GM21786 (cell line): ENCODE results near the gene NFIC.
"Not testable (repeated sequence)": the region's sequence is repeated elsewhere in the genome, so short reads cannot be mapped to it uniquely, and the experiment has no call there.

Source experiments
- ATAC-seq: cut with Tn5 transposase; IDR thresholded peaks from one replicate; pipeline ENCODE4 v1.9.1; 2021; ENCODE audit not compliant: unreplicated experiment

NFIC gene

DNA sequence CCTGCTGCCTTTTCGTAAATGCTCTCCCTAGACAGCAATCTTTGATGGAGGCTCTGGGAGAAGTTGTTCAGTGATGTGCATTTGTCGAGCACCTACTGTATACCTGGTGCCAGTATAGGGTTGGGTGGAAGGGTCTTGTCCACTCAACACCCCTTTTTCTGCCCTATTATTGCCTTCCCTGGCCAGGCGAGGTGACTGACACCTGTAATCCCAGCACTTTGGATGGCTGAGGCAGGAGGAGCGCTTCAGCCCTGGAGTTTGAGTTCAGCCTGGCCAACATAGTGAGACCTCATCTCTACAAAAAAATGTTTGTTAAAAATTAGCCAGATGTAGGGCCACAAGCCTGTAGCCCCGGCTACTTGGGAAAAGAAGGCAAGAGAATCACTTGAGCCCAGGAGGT lies 49.3 kb downstream of the NFIC start:
- ATAC-seq = no peak

DNA sequence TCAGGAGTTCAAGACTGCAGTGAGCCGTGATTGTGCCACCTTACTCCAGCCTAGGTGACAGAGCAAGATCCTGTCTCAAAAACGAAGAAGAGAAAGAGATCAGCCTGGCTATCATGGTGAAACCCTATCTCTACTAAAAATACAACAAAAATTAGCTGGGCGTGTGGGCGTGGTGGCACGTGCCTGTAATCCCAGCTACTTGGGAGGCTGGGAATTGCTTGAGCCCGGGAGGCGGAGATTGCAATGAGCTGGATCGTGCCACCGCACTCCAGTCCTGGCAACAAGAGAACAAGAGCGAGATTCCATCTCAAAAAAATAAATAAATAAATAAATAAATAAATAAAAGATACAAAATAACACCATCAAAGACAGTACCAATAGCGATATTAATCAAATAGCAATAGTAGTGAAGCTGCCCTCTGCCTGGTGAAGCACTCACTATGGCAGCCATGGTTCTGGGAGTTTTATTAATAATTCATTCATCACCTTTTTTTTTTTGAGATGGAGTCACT lies 53.9 kb downstream of the NFIC start:
- ATAC-seq = no peak

DNA sequence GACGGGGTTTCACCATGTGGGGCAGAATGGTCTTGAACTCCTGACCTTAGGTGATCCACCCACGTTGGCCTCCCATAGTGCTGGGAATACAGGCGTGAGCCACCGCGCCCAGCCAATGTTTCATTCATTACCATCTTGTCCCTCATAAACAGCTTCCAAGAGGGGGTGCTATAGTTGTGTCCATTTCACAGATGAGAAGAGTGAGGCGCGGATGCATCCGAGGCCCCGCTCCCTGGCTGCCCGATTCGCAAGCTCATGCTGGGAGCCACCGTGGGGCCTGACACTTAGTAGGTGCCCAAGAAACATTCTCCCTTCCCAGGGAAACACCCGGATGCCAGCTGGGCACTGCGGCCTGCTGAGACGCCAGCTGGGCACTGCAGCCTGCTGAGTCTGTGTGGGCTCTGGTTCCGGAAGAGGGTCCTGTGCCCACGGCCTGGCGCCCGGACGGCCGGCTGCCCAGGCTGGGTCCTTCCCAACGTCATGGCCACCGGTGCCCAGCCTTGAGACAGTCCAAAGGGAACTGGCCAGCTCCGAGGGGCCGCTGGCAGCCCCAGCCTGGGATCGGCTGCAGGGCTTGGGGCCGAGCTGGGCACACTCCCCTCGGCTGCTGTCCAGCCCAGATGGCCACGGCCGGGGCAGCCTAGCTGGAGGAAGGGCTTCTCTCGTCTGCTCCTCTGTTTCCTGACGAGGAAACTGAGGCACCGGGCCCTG lies 54.7 kb downstream of the NFIC start:
- ATAC-seq = no peak

DNA sequence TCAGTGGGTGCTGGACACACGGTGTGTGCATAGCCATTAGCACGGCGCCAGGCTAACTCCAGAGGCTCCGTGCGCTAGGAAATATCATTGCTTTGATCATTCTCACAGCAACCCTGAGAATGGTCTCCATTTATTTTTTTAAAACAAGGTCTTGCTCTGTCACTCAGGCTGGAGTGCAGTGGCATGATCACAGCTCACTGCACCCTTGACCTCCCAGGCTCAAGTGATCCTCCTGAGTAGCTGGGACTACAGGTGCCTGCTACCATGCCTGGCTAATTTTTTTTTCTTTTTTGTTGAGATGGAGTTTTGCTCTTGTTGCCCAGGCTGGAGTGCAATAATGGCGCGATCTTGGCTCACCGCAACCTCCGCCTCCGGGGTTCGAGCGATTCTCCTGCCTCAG lies 55.3 kb downstream of the NFIC start:
- not testable (repeated sequence) for ATAC-seq

DNA sequence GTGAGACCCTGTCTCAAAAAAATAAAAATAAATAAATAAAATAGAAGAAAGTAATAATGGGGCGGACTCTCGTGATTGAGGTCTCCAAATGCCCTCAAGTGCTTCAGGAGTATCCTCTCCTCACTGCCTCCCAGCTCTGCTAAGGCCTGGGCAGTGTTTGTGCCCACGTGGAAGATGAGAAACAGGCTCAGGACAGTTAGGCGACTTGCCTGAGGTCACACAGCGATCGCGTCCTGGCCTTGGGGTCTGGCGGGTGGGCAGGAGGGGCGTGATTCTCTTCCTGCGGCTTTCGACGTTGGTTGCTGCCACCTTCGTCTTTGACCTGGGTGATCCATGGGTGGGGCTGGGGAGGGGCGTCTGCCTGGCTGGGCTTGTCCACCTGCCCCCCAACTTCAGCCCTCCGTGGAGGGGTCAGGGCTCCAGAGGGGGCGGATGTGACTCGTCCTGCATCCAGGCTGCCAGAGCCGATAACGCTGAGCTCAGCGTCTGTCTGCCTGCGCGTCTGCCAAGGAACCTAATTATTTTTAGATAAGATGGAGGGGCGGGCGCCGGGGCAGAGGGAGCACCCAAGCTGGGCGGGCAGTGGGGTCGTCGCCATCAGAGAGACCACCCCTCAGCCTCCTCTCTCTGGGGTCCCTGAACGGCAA lies 56.9 kb downstream of the NFIC start:
- no peak for ATAC-seq

DNA sequence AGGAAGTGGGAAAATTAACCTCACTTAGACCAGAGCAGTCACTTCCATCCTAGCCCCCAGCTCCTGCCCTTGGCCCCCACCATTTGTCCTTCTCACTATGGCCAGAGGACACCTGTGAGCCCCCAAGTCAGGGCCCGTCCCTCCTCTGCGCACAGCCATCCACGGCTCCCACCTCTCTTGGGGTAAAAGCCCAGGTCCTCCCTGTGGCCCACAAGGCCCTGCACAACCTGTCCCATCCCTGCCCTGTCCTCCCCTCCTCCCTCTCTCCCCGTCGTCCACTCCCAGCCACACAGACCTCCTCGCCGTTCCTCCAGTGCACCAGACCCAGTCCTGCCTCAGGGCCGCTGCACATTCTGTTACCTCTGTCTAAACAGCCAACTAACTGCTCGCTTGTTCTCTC lies 60.0 kb downstream of the NFIC start:
- no peak for ATAC-seq

DNA sequence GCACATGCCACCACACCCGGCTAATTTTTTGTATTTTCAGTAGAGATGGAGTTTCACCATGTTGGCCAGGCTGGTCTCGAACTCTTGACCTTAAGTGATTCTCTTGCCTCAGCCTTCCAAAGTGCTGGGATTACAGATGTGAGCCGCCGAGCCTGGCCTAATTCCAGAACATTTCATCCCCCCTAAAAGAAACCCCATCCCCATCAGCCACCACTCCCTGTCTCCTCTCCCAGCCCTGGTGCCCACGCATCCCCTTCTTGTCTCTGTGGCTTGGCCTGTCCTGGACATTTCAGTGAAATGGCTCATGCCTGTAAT lies 63.9 kb downstream of the NFIC start:
- not testable (repeated sequence) for ATAC-seq

DNA sequence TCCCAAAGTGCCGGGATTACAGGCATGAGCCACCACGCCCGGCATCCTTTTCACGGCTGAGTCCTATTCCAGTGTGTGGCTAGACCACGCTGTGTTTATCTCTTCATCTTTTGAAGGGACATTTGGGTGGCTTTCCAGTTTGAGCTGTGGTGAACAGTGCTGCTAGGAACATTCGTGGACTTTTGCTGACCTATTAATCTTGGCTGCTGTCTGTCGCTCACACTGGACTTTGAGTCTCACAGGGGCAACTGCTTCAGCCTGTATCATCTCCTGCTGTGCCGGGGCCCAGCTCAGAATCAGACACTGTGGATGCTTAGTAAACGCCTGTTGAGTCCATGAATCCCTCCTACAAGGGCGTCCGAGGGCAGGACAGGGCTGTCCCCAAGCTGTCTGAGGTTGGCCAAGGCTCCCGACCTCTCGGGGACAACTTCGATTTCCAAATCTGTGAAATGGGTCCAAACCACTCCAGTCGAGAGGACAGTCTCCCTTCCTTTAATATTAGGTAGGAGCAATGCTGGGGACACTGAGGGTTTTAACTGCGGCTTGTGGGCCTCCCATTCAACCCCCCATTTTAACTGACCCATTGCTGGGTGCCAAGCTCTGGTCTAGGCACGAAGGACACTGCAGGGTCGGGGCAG lies 65.5 kb downstream of the NFIC start:
- no peak for ATAC-seq

DNA sequence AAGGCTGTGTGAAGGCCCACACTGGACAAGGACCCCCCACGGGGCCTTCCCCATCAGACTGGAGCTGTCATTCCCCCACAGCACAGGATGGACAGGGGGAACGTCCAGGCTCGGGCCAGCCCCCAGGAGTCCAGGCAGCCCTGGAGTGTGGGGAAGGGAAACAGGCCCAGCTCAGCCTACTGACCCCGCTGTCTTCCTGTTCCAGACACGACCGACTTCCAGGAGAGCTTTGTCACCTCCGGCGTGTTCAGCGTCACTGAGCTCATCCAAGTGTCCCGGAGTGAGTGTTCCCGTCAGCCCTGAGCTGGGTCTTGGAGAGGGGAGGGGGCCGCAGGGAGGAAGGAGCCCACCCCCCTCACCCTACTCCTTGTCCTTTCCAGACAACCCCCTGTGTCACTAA lies 66.9 kb downstream of the NFIC start:
- ATAC-seq = no peak

DNA sequence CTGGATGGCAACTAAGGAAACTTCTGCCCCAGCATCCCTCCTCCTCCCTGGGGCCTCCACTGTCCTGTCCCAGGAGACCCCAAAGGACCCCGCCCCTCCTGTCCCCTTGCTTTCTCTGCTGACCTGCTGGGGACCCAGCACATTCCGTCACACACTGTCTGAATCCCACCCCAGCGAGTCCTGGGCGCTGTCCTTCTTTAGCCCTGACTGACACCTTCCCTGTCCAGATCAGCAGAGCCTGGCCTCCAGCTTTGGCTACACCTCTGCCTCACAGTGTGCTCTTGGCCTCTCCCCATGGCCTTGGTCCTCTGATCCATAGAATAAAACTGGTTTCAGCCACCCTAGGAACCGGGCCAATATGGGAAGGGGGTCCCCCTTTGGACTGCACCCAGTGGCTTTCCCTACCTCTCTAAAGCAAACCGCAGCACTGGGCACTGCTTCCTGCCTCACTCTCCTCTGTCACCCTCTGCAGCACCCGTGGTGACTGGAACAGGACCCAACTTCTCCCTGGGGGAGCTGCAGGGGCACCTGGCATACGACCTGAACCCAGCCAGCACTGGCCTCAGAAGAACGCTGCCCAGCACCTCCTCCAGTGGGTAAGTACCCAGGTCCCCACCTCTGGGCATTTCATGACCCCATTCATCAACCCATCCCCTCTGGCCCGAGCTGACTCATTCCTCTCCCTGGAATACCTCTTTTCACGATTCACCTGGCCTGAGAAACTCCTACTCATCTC lies 67.6 kb downstream of the NFIC start:
- ATAC-seq = no peak

DNA sequence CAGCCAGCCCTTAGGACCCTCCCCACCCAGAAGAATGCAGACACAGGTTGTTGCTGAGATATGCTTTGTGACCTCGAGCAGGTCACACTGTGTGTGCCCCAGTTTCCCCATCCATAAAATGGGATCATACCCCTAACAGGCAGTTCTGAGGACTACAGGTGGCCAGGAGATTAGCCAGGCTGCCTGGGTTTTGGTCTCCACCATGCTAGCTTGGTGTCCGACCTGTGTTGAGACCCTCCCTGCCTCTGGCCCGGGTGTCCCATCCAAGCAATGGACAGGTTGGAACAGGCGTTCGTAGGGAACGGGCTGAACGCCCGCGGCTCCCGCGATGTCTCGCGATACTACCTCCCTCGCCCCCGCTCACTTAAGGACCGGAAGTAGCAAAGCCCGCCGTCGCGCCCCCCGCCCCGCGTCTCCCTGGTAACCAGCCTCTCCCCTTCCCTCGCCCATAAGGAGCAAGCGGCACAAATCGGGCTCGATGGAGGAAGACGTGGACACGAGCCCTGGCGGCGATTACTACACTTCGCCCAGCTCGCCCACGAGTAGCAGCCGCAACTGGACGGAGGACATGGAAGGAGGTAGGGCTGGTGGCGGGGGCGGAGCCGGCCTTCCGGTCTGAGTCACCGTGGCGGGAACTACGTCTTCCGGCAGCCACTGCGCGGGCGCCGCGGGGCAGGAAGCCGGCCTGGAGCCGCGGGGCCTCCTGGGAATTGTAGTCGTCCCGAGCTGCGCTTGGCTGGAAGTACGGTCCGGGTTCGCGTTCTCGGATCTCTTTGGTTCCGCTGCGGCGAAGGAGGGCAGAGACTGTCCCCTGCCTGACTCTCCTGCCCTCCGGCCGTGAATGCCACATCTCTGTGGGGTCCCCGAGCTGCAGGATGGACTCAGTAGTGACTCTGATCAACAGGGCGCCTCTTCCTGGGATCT lies 68.5 kb downstream of the NFIC start:
- ATAC-seq = peak; percentile 89

DNA sequence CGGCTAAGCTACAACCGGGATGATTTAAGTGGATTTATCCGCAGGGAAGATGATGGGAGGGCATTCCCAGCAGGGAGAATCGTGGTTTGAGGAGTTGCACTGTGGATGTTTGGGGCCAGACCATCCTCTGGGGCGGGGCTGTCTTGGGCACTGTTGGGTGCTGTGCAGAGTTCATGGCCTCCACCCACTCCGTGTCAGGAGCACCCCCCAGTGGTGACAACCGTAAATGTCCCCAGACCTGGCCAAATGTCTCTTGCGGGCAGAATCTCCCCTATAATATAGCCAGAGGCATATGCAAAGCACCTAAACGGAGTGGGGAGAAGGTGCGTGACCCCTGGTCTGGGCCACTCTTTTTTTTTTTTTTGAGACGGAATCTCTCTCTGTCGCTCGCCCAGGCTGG lies 73.7 kb downstream of the NFIC start:
- ATAC-seq = no peak

DNA sequence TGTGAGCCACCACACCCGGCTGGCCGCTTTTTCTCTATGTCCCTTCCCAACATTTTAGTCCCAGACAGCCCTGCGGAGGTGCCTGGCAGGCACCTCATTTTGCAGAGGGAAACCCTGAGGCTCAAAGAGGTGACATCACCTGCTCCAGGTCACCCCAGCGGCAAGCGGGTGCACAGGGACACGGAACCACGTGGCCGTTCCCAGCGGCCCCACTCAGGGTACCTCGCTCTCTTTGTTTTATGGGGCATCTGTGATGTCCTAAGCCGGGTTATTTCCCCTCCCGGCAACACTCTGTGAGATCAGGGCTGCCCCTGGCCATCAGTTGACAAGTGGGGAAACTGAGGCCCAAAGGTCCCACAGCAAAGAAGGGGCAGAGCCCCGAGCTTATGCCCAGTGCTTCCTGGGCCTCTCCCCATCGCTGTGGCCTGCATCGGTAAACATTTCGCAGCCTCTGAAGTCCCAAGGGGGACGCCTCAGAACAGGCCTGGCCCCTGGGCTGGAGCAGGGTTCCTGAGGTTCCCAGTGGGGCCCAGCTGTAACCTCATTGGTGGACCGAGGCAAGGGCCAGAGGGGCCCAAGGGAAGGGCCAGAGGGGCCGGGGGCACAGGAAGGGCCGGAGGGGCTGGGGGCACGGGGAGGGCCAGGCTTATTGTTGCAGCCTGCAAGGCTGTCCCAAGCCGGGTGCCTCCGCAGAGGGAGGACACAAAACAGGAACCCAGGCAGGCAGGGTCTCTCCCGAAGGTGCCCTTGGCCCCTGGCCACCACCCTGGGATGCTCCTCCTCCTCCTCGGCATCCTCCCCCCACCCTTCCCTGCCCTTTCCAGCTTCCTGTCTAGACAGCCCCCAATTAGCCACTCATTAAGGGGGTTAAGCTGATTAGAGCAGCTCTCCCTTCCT lies 75.0 kb downstream of the NFIC start:
- no peak for ATAC-seq

DNA sequence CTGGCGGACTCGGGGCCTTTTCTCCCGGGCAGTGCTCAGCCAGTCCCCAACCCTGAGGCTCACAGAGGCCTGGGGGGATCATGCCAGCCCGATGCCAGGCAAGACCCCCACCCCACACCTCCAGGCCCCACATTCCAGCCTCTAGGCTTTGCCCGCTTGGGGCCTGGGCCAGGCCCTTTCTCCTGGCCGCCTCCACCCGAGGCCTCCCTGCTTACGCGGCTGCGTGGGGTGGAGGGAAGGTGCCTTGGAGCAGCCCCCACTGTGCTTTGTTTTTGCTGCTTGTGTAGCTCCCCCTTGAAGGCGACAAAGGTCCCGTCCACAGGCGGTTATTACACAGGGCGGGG lies 75.6 kb downstream of the NFIC start:
- ATAC-seq = no peak

DNA sequence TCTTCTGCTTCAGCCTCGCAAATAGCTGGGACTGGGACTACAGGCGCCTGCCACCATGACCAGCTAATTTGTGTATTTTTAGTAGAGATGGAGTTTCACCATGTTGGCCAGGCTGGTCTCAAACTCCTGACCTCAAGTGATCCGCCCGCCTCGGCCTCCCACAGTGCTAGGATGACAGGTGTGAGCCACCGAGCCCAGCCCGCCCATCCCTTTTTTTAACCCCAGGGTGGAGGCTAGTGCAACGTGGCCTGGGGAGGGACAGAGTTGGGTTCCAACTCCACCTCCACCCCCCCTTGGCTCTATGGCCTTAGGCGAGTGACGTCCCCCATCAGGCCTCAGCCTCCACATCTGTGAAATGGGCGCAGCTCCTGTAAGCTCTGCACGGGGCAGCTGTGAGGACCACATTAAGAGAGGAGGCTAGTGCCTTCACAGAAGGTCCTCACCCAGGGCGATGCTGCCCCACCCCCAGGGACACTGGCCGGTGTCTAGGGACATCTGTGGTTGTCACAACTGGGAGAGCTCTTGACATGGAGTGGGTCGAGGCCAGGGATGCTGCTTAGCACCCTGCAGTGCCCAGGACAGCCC lies 76.2 kb downstream of the NFIC start:
- ATAC-seq = no peak

DNA sequence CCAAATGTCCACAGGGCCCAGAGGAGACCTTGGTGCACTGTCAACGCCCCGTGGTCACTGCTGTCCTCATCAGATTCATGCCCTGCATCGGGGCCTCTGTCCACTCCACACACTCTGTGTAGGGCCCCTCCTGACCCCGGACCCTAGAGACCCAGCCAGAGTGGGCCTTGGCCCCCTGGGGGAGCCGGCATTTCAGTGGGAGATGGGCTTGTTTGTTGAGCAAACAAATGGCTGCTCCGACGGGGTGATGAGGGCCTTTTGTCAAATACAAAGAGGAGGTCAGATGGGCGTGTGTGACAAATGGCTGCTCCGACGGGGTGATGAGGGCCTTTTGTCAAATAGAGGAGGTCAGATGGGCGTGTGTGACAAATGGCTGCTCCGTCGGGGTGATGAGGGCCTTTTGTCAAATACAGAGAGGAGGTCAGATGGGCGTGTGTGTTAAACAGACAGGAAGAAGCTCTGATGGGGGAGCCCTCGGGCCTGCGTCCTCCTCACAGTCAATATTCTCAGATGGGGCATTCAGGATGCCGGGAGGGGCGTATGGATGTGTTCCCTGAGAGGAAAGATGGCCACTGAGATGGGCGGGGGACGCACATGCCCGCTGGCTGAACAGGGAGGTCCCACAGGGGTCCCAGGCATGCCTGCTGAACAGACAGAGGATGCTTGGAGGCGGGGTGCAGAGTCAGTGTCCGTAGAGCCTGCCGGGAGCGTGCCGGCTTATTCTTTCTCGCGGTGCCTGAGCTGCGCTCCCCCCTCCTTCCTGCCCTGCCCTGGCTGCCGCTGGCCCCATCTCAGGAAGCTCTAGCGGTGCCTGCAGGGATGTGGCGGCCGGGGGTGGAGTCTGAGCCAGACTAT lies 77.7 kb downstream of the NFIC start:
- ATAC-seq = no peak

DNA sequence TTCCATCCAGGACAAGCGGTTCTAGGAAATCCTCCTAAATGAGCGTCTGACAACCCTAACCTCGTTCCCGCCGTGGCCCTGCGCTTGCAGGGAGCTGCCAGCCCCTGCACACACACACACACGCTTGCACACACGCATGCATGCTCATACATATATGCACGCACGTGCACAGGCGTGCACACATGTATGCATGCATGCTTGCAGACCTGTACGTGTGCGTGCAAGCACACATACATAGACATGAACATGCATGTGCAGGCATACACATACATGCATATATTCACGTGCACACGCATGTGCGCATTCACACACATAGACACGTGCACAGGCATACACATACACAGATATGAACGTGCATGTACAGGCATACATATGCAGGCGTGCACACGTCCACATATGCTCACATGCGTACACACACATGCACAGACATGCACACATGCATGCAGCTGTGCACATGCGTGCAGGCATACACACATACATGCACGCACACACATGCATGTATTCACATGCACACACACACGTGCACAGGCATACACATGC lies 78.4 kb downstream of the NFIC start:
- no peak for ATAC-seq

DNA sequence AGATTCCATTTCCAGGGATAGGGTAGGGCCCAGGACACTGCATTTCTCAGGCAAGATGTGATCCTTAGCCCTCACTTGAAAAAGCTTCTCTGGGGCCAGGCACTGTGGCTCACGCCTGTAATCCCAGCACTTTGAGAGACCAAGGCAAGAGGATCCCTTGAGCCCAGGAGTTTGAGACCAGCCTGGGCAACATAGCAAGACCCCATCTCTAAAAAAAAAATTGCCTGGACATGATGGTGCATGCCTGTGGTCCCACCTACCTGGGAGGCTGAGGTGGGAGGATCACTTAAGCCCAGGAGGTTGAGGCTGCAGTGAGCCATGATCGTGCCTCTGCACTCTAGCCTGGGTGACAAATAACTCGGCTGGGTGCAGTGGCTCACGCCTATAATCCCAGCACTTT lies 80.3 kb downstream of the NFIC start:
- ATAC-seq = not testable (repeated sequence)
